HG03521 (cell line): Measurements from ENCODE around the gene TEX35.

Experiments
- ATAC-seq: cut with Tn5 transposase; IDR thresholded peaks from one replicate; pipeline ENCODE4 v1.9.1; 2021; ENCODE audit warnings: mild to moderate bottlenecking, moderate library complexity; ENCODE audit not compliant: unreplicated experiment

The TEX35 gene

GRCh38 chr1:178513278-178513983 lies 522 bp downstream of the TEX35 start:
- no peak for ATAC-seq

- no peak for ATAC-seq
Observed at GRCh38 chr1:178516110-178516509, 3.2 kb downstream of the TEX35 start.

DNA sequence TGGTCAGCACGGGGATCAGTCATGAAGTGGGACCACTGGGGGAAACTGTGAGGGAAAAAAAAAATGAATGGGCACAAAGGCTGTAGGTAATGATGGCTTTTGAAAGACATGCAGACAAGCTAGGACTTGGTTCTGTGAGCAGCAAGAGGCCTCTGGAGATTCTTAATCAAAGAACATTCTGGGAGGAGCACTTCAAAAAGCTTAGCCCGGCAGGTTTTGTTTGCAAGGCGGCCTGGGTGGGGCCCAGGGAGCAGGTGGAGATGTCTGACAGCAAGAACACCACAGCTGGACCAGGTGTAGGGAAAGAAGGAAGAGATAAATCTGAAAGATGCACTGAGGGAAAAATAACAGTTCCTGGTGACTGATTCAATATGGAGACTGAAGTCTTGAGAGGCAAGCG lies 6.0 kb downstream of the TEX35 start:
- no peak for ATAC-seq

DNA sequence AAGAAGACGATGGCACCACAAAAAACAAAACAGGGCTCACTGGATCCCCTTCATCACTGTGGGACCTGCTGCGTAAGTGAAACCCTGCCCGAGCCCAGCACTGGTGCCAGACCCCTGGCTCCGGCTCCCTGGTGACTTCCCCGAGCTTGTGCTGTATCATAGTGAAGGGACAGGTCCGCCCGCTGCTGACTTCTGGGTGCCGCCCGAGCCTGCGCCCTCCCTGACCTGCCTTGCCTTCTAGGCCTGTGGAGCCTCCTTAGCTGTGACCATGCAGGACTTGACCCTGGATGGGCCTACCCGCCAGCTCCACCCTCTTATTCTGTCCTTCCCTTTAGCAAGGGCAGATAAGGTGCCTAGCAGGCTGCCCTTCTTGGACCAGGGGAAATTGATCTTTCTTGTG lies 7.9 kb downstream of the TEX35 start:
- no peak for ATAC-seq

GRCh38 chr1:178521241-178521640 lies 8.3 kb downstream of the TEX35 start:
- ATAC-seq, result no peak

DNA sequence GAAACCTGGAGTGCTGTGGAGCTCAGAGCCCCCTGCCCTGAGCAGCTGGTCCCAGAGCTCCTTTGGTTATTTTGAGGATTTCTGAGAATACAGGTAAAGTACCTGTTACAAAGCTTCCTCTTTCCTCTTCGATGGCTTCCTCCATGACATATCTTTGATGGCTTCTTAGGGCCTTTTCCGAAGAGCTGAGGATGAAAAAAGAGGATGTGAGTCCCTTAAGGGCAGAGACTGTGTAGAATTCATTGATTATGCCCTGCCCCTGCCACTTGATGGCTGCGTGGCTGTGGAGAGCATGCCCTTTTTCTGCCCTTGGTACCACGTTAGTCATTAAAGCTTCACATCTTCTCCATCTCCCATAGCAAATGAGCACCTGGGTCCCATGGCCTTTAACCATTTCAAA lies 14.2 kb downstream of the TEX35 start:
- ATAC-seq, result no peak

GRCh38 chr1:178528228-178528952 lies 15.5 kb downstream of the TEX35 start:
- ATAC-seq, result no peak

DNA sequence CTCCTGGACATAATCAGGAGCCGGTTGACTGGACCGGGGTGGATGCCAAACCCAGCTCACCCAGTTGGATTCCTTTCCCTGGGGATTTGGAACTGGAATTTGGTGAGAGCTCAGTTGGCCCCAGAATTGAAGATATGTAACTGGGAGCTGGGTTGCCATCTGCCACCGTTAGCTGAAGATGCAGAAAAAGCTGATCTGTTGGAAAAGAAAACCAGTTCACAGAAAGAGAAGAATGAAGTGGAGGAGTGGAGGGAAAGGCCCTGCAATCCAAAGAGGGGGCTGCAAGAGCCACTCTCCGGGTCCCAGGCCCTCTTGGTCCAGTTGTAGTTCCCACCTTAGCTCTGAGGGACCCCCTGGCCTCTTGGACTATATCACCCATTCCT lies 16.0 kb downstream of the TEX35 start:
- no peak for ATAC-seq

DNA sequence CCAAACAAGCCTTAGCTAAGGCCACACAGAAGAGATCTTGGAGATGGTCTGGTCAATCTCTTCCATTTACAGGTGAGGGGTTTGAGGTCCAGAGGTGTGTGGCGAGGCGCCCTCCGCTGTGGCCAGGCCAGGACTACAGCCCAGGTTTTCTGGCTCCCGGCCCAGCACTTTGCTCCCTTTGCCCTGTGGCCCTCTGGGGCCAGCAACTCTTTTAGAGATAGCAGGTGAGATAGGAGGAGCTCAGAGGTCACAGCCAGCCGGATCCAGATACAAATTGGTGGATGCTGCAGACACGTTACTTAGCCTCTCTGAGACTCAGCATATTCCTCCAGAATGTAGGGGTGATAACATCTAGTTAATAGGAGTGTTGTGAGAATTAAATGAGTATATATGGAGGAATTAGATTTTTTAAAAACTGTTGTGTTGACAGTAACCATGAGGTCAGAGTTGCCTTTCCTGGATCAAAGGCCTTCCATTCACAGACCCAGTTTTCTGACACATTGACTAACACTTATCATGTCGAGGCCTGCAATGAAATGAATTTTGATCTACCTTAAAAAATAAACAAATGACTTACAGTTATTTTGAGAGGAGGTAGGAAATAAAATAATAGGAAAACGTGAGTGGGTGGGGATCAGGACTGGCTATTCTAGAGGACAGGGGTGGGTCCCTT lies 16.6 kb downstream of the TEX35 start:
- no peak for ATAC-seq

GRCh38 chr1:178530037-178530402 lies 17.1 kb downstream of the TEX35 start:
- ATAC-seq, result no peak

DNA sequence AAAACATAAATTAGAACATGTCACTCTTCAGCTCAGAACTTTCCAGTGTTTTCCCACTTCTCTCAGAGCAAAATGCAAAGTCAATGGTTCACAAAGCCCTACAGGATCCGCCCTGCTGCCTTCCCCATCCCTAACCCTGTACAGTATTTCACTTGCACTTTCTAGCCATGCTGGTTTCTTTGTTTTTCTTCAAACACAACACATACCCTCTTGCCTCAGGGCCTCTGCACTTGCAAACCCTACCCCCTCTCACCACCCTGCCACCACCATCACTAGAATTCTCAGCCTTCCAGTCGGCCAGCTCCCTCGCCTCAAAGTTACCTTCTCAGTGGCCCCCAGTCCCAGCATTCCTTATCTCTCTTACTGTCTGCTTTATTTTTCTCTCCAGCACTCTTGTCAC lies 17.6 kb downstream of the TEX35 start:
- ATAC-seq, result no peak

- ATAC-seq, result no peak
Observed at GRCh38 chr1:178531887-178532286, 19.0 kb downstream of the TEX35 start.

DNA sequence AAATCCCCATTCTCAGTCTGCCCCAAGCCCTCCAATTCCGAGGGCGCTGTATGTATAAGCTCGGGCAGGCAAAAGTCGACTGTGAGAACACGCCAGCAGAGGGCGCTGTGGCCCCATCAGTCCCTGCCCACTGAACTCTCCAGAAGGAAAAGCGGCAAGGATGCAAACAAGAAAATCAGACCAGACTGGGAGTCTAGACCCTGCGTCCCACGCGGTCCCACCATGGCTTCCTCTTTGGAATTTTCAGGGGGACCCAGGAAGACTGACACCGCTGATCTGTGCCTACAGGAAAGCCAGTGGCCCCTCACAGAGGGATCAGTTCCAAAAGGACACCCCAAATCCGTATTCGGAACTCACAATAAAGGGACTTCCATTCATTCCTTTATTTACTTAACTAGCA lies 19.5 kb downstream of the TEX35 start:
- peak; percentile 55 for ATAC-seq

DNA sequence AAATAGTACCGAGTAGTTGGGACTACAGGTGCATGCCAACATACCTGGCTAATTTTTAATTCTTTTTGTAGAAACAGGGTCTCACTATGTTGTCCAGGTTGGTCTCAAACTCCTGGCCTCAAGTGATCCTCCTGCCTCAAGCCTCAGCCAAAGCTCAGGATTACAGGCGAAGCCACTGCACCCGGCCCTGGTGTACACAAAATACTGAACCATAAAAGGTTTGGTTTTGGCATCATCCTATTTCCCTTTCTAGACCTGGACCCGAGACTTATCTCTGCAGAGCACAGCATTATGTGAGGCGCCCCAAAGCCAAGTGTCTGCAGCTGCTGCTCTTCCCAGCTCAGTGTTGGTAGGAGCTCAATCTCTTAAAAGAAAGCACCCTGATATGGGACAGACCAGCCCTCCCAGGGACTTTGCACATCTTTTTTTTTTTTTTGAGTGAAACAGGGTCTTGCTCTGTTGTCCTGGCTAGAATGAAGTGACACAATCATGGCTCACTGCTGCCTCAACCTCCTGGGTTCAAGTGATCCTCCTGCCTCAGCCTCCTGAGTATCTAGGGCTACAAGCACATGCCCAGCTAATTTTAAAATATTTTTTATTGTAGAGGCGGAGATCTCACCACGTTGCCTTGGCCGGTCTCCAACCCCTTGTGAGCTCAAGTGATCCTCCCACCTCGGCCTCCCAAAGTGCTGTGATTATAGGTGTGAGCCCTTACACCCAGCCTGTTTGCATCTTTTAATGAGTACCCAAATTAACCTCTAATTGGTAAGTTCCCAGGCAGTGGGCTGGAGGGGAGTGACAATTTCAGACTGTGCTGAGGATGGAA lies 20.4 kb downstream of the TEX35 start:
- ATAC-seq, result no peak

GRCh38 chr1:178534137-178534868 lies 21.4 kb downstream of the TEX35 start:
- ATAC-seq, result no peak

- ATAC-seq, result no peak
Observed at GRCh38 chr1:178536329-178536728, 23.4 kb downstream of the TEX35 start.

DNA sequence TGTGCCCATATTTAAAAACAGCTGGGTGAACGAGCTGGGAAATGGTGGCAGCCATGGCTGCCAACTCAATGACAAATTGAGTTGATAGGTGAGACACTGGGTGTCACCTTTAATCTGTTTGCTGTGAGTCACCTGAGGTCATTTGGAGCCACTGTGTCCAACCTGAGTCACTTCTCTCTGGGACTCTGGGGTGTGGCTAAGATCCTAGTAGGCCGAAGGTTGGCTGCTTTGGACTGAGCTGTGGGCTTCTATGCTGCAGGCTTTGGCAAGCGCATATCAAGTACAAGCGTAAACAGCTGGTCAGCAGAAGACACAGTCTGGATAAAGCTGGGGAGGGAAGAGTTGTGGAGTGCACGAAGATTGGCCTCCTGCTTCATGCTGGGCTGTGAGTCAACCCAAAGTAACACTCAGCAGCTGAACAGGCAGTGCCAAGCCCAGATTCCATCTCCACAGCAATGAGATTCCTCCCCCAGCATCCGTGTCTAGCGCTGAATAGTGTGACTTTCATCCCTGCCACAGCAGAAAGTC lies 24.0 kb downstream of the TEX35 start:
- no peak for ATAC-seq

- ATAC-seq, result no peak
Observed at GRCh38 chr1:178537382-178538090, 24.6 kb downstream of the TEX35 start.

DNA sequence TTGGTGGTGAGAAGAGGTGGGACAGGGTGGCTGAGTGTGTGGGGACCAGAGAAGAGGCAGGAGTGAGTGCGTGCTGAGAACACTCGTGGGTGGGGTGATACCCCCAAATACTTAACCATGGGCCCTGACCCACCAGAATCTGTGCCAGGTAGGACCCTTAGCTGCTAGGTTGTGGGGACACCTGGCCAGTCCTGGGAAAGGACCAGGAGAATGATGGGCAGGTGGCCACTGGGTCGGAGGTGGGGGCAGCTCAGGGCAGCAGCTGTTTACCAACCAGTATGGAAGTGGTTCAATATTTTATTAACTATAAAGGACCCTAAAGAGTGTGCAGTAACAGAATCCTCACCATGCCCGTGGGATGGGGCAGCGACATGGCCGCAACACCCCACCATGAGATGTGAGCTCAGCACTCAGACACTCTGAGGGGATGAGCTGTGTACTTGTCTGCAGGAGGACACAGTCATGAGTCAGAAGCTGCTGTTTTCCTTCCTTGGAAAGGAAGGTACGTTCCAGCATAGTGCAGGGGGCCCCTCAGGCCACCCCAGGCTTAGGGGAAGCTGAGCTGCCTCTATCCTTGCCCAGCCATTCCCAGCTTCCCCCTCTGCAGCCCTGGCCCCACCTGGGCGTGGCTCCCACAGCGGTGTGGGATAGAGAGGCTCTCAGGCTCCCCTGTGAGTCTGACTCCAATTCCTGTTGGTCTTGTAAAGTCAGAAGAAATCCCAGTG lies 25.4 kb downstream of the TEX35 start:
- ATAC-seq, result no peak
